ACC112 (cell line): Measurements from ENCODE around the gene NPAS4.

ENCODE experiments used
- H2AFZ ChIP-seq: fragments of 200-600 bp; sonication (generic); one replicate; pipeline ENCODE4 v1.6.0; 2017; ENCODE audit warnings: antibody characterized with exemption, low read length; ENCODE audit not compliant: unreplicated experiment
- H3K27ac ChIP-seq: fragments of 200-600 bp; sonication (generic); 2 replicates; pipeline ENCODE4 v1.5.1; 2014; ENCODE audit warnings: low read depth, mild to moderate bottlenecking, antibody characterized with exemption, low read length, moderate library complexity
- H3K27me3 ChIP-seq: fragments of 200-600 bp; sonication (generic); 2 replicates; pipeline ENCODE4 v1.6.1; 2014; ENCODE audit warnings: mild to moderate bottlenecking, antibody characterized with exemption, low read length, moderate library complexity, mixed read lengths; ENCODE audit not compliant: insufficient read depth
- H3K36me3 ChIP-seq: fragments of 200-600 bp; sonication (generic); 2 replicates; pipeline ENCODE4 v1.6.1; 2016; ENCODE audit warnings: mild to moderate bottlenecking, antibody characterized with exemption, low read length, moderate library complexity, mixed read lengths; ENCODE audit not compliant: insufficient read depth
- H3K4me1 ChIP-seq: fragments of 200-600 bp; sonication (generic); one replicate; pipeline ENCODE4 v1.6.1; 2016; ENCODE audit warnings: low read length, mixed read lengths; ENCODE audit not compliant: insufficient read depth, unreplicated experiment, control insufficient read depth
- H3K4me3 ChIP-seq: fragments of 200-600 bp; sonication (generic); 2 replicates; pipeline ENCODE4 v1.5.1; 2014; ENCODE audit warnings: mild to moderate bottlenecking, low read depth, low read length
- H3K79me2 ChIP-seq: fragments of 200-600 bp; sonication (generic); one replicate; pipeline ENCODE4 v1.6.0; 2016; ENCODE audit warnings: low read length; ENCODE audit not compliant: control insufficient read depth, unreplicated experiment, insufficient read depth

Gene NPAS4

GRCh38 chr11:66393954-66394353, 26.9 kb upstream of the NPAS4 start:
- Histone ChIP-seq H3K27ac (no peak overlapping the region), H3K79me2 (no peaks in the 10 kb centered on the region), H3K36me3 (no peaks in the 10 kb centered on the region), H2AFZ (no peak overlapping the region), H3K27me3 (peaks cover 12% of the 10 kb centered on the region), H3K4me3 (no peak overlapping the region), H3K4me1 (no peaks in the 10 kb centered on the region)

- Histone ChIP-seq H3K27ac (no peak overlapping the region), H3K27me3 (peaks cover 59% of the 10 kb centered on the region), H3K36me3 (no peaks in the 10 kb centered on the region), H3K4me3 (no peak overlapping the region), H3K4me1 (no peaks in the 10 kb centered on the region), H2AFZ (no peak overlapping the region), H3K79me2 (no peaks in the 10 kb centered on the region)
Observed at GRCh38 chr11:66407651-66408050, 13.2 kb upstream of the NPAS4 start.

GRCh38 chr11:66408488-66409214, 12.2 kb upstream of the NPAS4 start:
- H3K4me3 ChIP-seq, result peak overlapping the region; percentile 69
- no peak overlapping the region for H2AFZ ChIP-seq
- H3K36me3 ChIP-seq, result no peaks in the 10 kb centered on the region
- no peaks in the 10 kb centered on the region for H3K4me1 ChIP-seq
- H3K27ac ChIP-seq, result peak overlapping the region; percentile 40; the same call in 1 of the 2 replicates
- no peaks in the 10 kb centered on the region for H3K79me2 ChIP-seq
- H3K27me3 ChIP-seq, result peaks cover 49% of the 10 kb centered on the region

GRCh38 chr11:66409226-66409625, 11.6 kb upstream of the NPAS4 start:
- H3K4me3 ChIP-seq, result peak overlapping the region; percentile 69; the same call in 1 of the 2 replicates
- H3K4me1 ChIP-seq, result no peaks in the 10 kb centered on the region
- no peak overlapping the region for H3K27ac ChIP-seq
- H3K36me3 ChIP-seq, result no peaks in the 10 kb centered on the region
- peaks cover 48% of the 10 kb centered on the region for H3K27me3 ChIP-seq
- no peak overlapping the region for H2AFZ ChIP-seq
- no peaks in the 10 kb centered on the region for H3K79me2 ChIP-seq

- Histone ChIP-seq H2AFZ (no peak overlapping the region), H3K27me3 (peaks cover 48% of the 10 kb centered on the region), H3K79me2 (no peaks in the 10 kb centered on the region), H3K36me3 (no peaks in the 10 kb centered on the region), H3K27ac (no peak overlapping the region), H3K4me1 (no peaks in the 10 kb centered on the region), H3K4me3 (no peak overlapping the region)
Observed at GRCh38 chr11:66410191-66410590, 10.6 kb upstream of the NPAS4 start.

- Histone ChIP-seq H2AFZ (no peak overlapping the region), H3K27ac (no peak overlapping the region), H3K27me3 (peaks cover 42% of the 10 kb centered on the region), H3K79me2 (no peaks in the 10 kb centered on the region), H3K4me3 (no peak overlapping the region), H3K36me3 (no peaks in the 10 kb centered on the region), H3K4me1 (no peaks in the 10 kb centered on the region)
Observed at GRCh38 chr11:66411323-66411722, 9.5 kb upstream of the NPAS4 start.

- H3K27me3 ChIP-seq, result peaks cover 34% of the 10 kb centered on the region
- no peak overlapping the region for H2AFZ ChIP-seq
- no peak overlapping the region for H3K27ac ChIP-seq
- H3K79me2 ChIP-seq, result no peaks in the 10 kb centered on the region
- H3K4me1 ChIP-seq, result no peaks in the 10 kb centered on the region
- no peaks in the 10 kb centered on the region for H3K36me3 ChIP-seq
- no peak overlapping the region for H3K4me3 ChIP-seq
Observed at GRCh38 chr11:66412110-66412509, 8.7 kb upstream of the NPAS4 start.

- H3K4me1 ChIP-seq, result peaks cover 8% of the 10 kb centered on the region
- no peaks in the 10 kb centered on the region for H3K36me3 ChIP-seq
- H2AFZ ChIP-seq, result no peak overlapping the region
- H3K79me2 ChIP-seq, result no peaks in the 10 kb centered on the region
- no peak overlapping the region for H3K27ac ChIP-seq
- H3K4me3 ChIP-seq, result no peak overlapping the region
- H3K27me3 ChIP-seq, result peaks cover 30% of the 10 kb centered on the region
Observed at GRCh38 chr11:66413167-66413566, 7.7 kb upstream of the NPAS4 start.

GRCh38 chr11:66414120-66414934, 6.5 kb upstream of the NPAS4 start:
- no peak overlapping the region for H3K4me3 ChIP-seq
- H3K4me1 ChIP-seq, result peaks cover 13% of the 10 kb centered on the region
- no peaks in the 10 kb centered on the region for H3K79me2 ChIP-seq
- H2AFZ ChIP-seq, result no peak overlapping the region
- H3K27ac ChIP-seq, result no peak overlapping the region
- no peaks in the 10 kb centered on the region for H3K36me3 ChIP-seq
- H3K27me3 ChIP-seq, result peaks cover 37% of the 10 kb centered on the region

- no peak overlapping the region for H3K4me3 ChIP-seq
- H3K4me1 ChIP-seq, result peaks cover 13% of the 10 kb centered on the region
- no peaks in the 10 kb centered on the region for H3K79me2 ChIP-seq
- H3K27me3 ChIP-seq, result peaks cover 37% of the 10 kb centered on the region
- H3K36me3 ChIP-seq, result no peaks in the 10 kb centered on the region
- H2AFZ ChIP-seq, result no peak overlapping the region
- H3K27ac ChIP-seq, result no peak overlapping the region
Observed at GRCh38 chr11:66415423-66415822, 5.4 kb upstream of the NPAS4 start.

GRCh38 chr11:66417000-66417399, 3.8 kb upstream of the NPAS4 start:
- Histone ChIP-seq H3K27me3 (peaks cover 47% of the 10 kb centered on the region), H3K4me1 (peaks cover 13% of the 10 kb centered on the region), H3K4me3 (no peak overlapping the region), H2AFZ (no peak overlapping the region), H3K27ac (no peak overlapping the region), H3K79me2 (no peaks in the 10 kb centered on the region), H3K36me3 (no peaks in the 10 kb centered on the region)
